ENCODE measurements around the gene RAPGEF1.
"Not testable (repeated sequence)": the region's sequence is repeated elsewhere in the genome, so short reads cannot be mapped to it uniquely, and the experiment has no call there.

The RAPGEF1 gene

GRCh38 chr9:131691969-131692611, 47.8 kb downstream of the RAPGEF1 start:
- DNase-seq (ENCODE audit: low read depth in 2 of 2) = no peak

GRCh38 chr9:131690941-131691573, 48.8 kb downstream of the RAPGEF1 start:
- DNase-seq (ENCODE audit: low read depth in 2 of 2) = no peak

- DNase-seq (ENCODE audit: low read depth in 2 of 2) = no peak
These were observed 49.4 kb downstream of the RAPGEF1 start for GRCh38 chr9:131690462-131690861.

- no peak for DNase-seq (ENCODE audit: low read depth in 2 of 2)
These were observed 51.5 kb downstream of the RAPGEF1 start for GRCh38 chr9:131688377-131688776.

GRCh38 chr9:131685753-131686706, 53.8 kb downstream of the RAPGEF1 start:
- DNase-seq (ENCODE audit: low read depth in 2 of 2) = no peak

- DNase-seq (ENCODE audit: low read depth in 2 of 2) = not testable (repeated sequence)
These were observed 56.8 kb downstream of the RAPGEF1 start for GRCh38 chr9:131683094-131683493.

- no peak for DNase-seq (ENCODE audit: low read depth in 2 of 2)
These were observed 57.6 kb downstream of the RAPGEF1 start for GRCh38 chr9:131682261-131682660.

GRCh38 chr9:131681826-131682225, 58.0 kb downstream of the RAPGEF1 start:
- not testable (repeated sequence) for DNase-seq (ENCODE audit: low read depth in 2 of 2)

- DNase-seq (ENCODE audit: low read depth in 2 of 2) = not testable (repeated sequence)
These were observed 58.8 kb downstream of the RAPGEF1 start for GRCh38 chr9:131681108-131681507.

GRCh38 chr9:131679261-131680020, 60.4 kb downstream of the RAPGEF1 start:
- DNase-seq (ENCODE audit: low read depth in 2 of 2) = no peak

GRCh38 chr9:131678499-131679111, 61.3 kb downstream of the RAPGEF1 start:
- DNase-seq (ENCODE audit: low read depth in 2 of 2) = peak; percentile 64 to 72

GRCh38 chr9:131677444-131678180, 62.3 kb downstream of the RAPGEF1 start:
- no peak for DNase-seq (ENCODE audit: low read depth in 2 of 2)

- no peak for DNase-seq (ENCODE audit: low read depth in 2 of 2)
These were observed 62.8 kb downstream of the RAPGEF1 start for GRCh38 chr9:131677049-131677443.

GRCh38 chr9:131676431-131676972, 63.4 kb downstream of the RAPGEF1 start:
- DNase-seq (ENCODE audit: low read depth in 2 of 2) = no peak

GRCh38 chr9:131675437-131676022, 64.3 kb downstream of the RAPGEF1 start:
- DNase-seq (ENCODE audit: low read depth in 2 of 2) = no peak

- no peak for DNase-seq (ENCODE audit: low read depth in 2 of 2)
These were observed 65.2 kb downstream of the RAPGEF1 start for GRCh38 chr9:131674425-131675421.

- DNase-seq (ENCODE audit: low read depth in 2 of 2) = no peak
These were observed 66.3 kb downstream of the RAPGEF1 start for GRCh38 chr9:131673531-131673930.

- DNase-seq (ENCODE audit: low read depth in 2 of 2) = no peak
These were observed 66.8 kb downstream of the RAPGEF1 start for GRCh38 chr9:131673068-131673467.

GRCh38 chr9:131672451-131672850, 67.4 kb downstream of the RAPGEF1 start:
- no peak for DNase-seq (ENCODE audit: low read depth in 2 of 2)
